GM23338 (cell line): ENCODE data around the gene CD33. TPM values are rescaled to one million over a fixed set of nuclear protein-coding genes. Genes with fewer than 3 reads are reported as not detected.

Experiments
- ATAC-seq: fragments of 200-7000 bp; cut with Tn5 transposase; 3 replicates; pipeline ENCODE4 v1.9.1; 2020
- DNase-seq: peaks from one replicate; pipeline ENCODE4 v3.0.0-alpha.2; 2015; ENCODE audit warnings: low spot score
- H2AFZ ChIP-seq: fragments of 200-600 bp; sonication (generic); 2 replicates; pipeline ENCODE4 v1.8.0; 2016; ENCODE audit warnings: antibody characterized with exemption, mild to moderate bottlenecking, moderate library complexity
- H3F3A ChIP-seq: fragments of 200-600 bp; sonication (generic); replicated peaks from 2 replicates; pipeline ENCODE4 v1.8.0; 2017; ENCODE audit warnings: antibody characterized with exemption, mixed run types, low read depth
- H3K27ac ChIP-seq: fragments of 200-600 bp; sonication (generic); 2 replicates; pipeline ENCODE4 v1.6.1; 2016; ENCODE audit warnings: low read depth
- H3K27me3 ChIP-seq: fragments of 200-600 bp; sonication (generic); 2 replicates; pipeline ENCODE4 v1.8.0; 2016; ENCODE audit warnings: mild to moderate bottlenecking, mixed run types, moderate library complexity; ENCODE audit not compliant: insufficient read depth
- H3K36me3 ChIP-seq: fragments of 200-600 bp; sonication (generic); 2 replicates; pipeline ENCODE4 v1.8.0; 2016; ENCODE audit warnings: mild to moderate bottlenecking; ENCODE audit not compliant: insufficient read depth
- H3K4me1 ChIP-seq: fragments of 200-600 bp; sonication (generic); 2 replicates; pipeline ENCODE4 v1.8.0; 2016; ENCODE audit warnings: mild to moderate bottlenecking, moderate library complexity; ENCODE audit not compliant: insufficient read depth
- H3K4me2 ChIP-seq: fragments of 200-600 bp; sonication (generic); 2 replicates; pipeline ENCODE4 v1.7.1; 2017; ENCODE audit warnings: mixed run types
- H3K4me3 ChIP-seq: fragments of 200-600 bp; sonication (generic); 2 replicates; pipeline ENCODE4 v1.6.1; 2016; ENCODE audit warnings: mixed run types
- H3K79me2 ChIP-seq: fragments of 200-600 bp; sonication (generic); replicated peaks from 2 replicates; pipeline ENCODE4 v1.8.0; 2017; ENCODE audit warnings: mild to moderate bottlenecking; ENCODE audit not compliant: insufficient read depth
- H3K9me2 ChIP-seq: fragments of 200-600 bp; sonication (generic); 2 replicates; pipeline ENCODE4 v1.8.0; 2017; ENCODE audit not compliant: insufficient read depth
- H4K20me1 ChIP-seq: fragments of 200-600 bp; sonication (generic); replicated peaks from 2 replicates; pipeline ENCODE4 v1.8.0; 2017; ENCODE audit warnings: mild to moderate bottlenecking; ENCODE audit not compliant: insufficient read depth
- H3K27ac Mint-ChIP-seq: 2 replicates; pipeline ENCODE4 v1.8.0; 2020; ENCODE audit warnings: inconsistent platforms, mild to moderate bottlenecking, moderate library complexity, mixed read lengths
- H3K27me3 Mint-ChIP-seq: 3 replicates; pipeline ENCODE4 v1.8.0; 2022; ENCODE audit warnings: low read depth, mild to moderate bottlenecking, moderate library complexity, mixed read lengths, inconsistent platforms; ENCODE audit not compliant: insufficient read depth, poor library complexity
- H3K36me3 Mint-ChIP-seq: 3 replicates; pipeline ENCODE4 v1.8.0; 2021; ENCODE audit warnings: low read depth, mild to moderate bottlenecking, inconsistent platforms, moderate library complexity, mixed read lengths
- H3K4me1 Mint-ChIP-seq: 3 replicates; pipeline ENCODE4 v1.8.0; 2020; ENCODE audit warnings: mild to moderate bottlenecking, inconsistent platforms, mixed read lengths
- H3K4me3 Mint-ChIP-seq: 3 replicates; pipeline ENCODE4 v1.8.0; 2021; ENCODE audit warnings: moderate library complexity, mild to moderate bottlenecking, inconsistent platforms, mixed read lengths
- H3K9me3 Mint-ChIP-seq: 3 replicates; pipeline ENCODE4 v1.8.0; 2020; ENCODE audit warnings: moderate library complexity, mild to moderate bottlenecking, inconsistent platforms, mixed read lengths
- CREB1 ChIP-seq: fragments of 250-450 bp; sonication (Bioruptor Pico); IDR thresholded peaks from 2 replicates; pipeline ENCODE4 v1.5.0; 2020; ENCODE audit warnings: low read depth, mild to moderate bottlenecking, moderate library complexity
- EZH2 ChIP-seq: fragments of 200-600 bp; sonication (generic); IDR thresholded peaks from one replicate; pipeline ENCODE4 v1.8.0; 2017; ENCODE audit warnings: antibody characterized with exemption, mild to moderate bottlenecking, low read depth; ENCODE audit not compliant: unreplicated experiment
- EZH2phosphoT487 ChIP-seq: fragments of 200-600 bp; sonication (generic); IDR thresholded peaks from one replicate; pipeline ENCODE4 v1.8.1; 2018; ENCODE audit warnings: antibody characterized with exemption; ENCODE audit not compliant: unreplicated experiment
- JUNB ChIP-seq: IDR thresholded peaks from one replicate; pipeline ENCODE4 v1.6.1; 2016; ENCODE audit warnings: antibody characterized with exemption; ENCODE audit not compliant: unreplicated experiment
- NANOG ChIP-seq: IDR thresholded peaks from 2 replicates; pipeline ENCODE4 v1.6.1; 2016; ENCODE audit warnings: antibody characterized with exemption, borderline replicate concordance
- POLR2AphosphoS5 ChIP-seq: IDR thresholded peaks from 2 replicates; pipeline ENCODE4 v1.6.1; 2016; ENCODE audit warnings: antibody characterized with exemption, low read depth
- STAT1 ChIP-seq: IDR thresholded peaks from one replicate; pipeline ENCODE4 v1.6.1; 2016; ENCODE audit warnings: antibody characterized with exemption; ENCODE audit not compliant: unreplicated experiment
- ZNF114 ChIP-seq: fragments of 250-450 bp; sonication (Bioruptor Pico); IDR thresholded peaks from 2 replicates; pipeline ENCODE4 v1.5.0; 2020; ENCODE audit warnings: mild to moderate bottlenecking, moderate library complexity
- ZNF331 ChIP-seq: fragments of 250-450 bp; sonication (Bioruptor Pico); IDR thresholded peaks from 2 replicates; pipeline ENCODE4 v1.5.0; 2020; ENCODE audit warnings: low read depth, mild to moderate bottlenecking, moderate library complexity
- polyA plus RNA-seq: library from polyadenylated mRNA; unstranded; fragments of >200 nt; fragmentation: Nextera tagmentation; extraction: Ambion mirVana; gene quantifications from 2 replicates; pipeline ENCODE4 v1.2.1, GENCODE V29; 2016
- total RNA-seq: library from RNA; depleted of rRNA; stranded (reverse); fragments of >200 nt; shearing (Covaris generic); gene quantifications from 2 replicates; pipeline ENCODE4 v1.2.3, GENCODE V29; 2014
- TF ChIP-seq, protein P1 (sequence below), 2 experiments: fragments of 200-600 bp in 1 of 2; sonication (generic) in 1 of 2; conservative IDR thresholded peaks; 2 replicates each; pipeline versions ENCODE4 v1.5.1 to v1.6.1; 2016 to 2017; ENCODE audit warnings: antibody characterized with exemption in 2 of 2, low read depth in 2 of 2, mild to moderate bottlenecking in 2 of 2, moderate library complexity in 1 of 2
- TF ChIP-seq, protein P2 (sequence below): IDR thresholded peaks from one replicate; pipeline ENCODE4 v1.6.1; 2018; ENCODE audit warnings: antibody characterized with exemption; ENCODE audit not compliant: unreplicated experiment
- TF ChIP-seq, protein P3 (sequence below): fragments of 250-450 bp; sonication (Bioruptor Pico); IDR thresholded peaks from 2 replicates; pipeline ENCODE4 v1.5.0; 2020; ENCODE audit warnings: mild to moderate bottlenecking, moderate library complexity
- TF ChIP-seq, protein P4 (sequence below): IDR thresholded peaks from 2 replicates; pipeline ENCODE4 v1.6.1; 2016; ENCODE audit warnings: antibody characterized with exemption

The CD33 gene
- total and polyA plus RNA-seq, 2 experiments from 2014 or later, result 0.45 TPM; not detected in 1

DNA sequence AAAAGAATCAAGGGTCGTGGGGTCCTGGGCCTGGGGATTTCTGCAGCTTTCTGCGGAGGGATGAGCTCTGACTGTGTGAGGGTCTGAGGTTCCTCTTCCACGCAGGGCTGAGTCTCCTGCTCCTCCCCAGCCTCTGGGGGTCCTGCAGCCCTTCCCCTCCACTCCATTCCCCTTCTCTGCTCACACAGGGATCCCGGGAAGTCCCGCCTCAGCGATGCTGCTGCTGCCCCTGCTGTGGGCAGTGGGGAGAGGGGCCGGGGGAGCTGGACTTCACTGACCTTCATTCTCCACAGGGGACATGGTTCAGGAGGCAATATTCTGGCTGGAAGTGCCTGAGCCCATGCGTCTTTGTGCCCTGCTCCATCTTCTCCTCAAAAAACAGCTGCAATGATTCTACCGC is 26.2 kb upstream of the CD33 start:
- Mint-ChIP-seq H3K9me3 (peaks cover 60% of the 10 kb centered on the region), H3K27me3 (peaks cover 3% of the 10 kb centered on the region), H3K4me3 (no peak overlapping the region), H3K27ac (no peak overlapping the region), H3K4me1 (no peaks in the 10 kb centered on the region), H3K36me3 (no peaks in the 10 kb centered on the region; the same call in 2 of the 3 replicates)
- Histone ChIP-seq H3F3A (no peaks in the 10 kb centered on the region), H3K79me2 (no peaks in the 10 kb centered on the region), H3K36me3 (no peaks in the 10 kb centered on the region), H3K4me1 (no peaks in the 10 kb centered on the region), H3K27me3 (no peaks in the 10 kb centered on the region), H3K4me2 (no peak overlapping the region), H2AFZ (no peak overlapping the region), H3K9me2 (no peaks in the 10 kb centered on the region; the same call in 1 of the 2 replicates), H4K20me1 (no peaks in the 10 kb centered on the region), H3K4me3 (no peak overlapping the region), H3K27ac (no peak overlapping the region)
- DNase-seq (no peak), ATAC-seq (no peak)
- TF ChIP-seq, protein P1, sequence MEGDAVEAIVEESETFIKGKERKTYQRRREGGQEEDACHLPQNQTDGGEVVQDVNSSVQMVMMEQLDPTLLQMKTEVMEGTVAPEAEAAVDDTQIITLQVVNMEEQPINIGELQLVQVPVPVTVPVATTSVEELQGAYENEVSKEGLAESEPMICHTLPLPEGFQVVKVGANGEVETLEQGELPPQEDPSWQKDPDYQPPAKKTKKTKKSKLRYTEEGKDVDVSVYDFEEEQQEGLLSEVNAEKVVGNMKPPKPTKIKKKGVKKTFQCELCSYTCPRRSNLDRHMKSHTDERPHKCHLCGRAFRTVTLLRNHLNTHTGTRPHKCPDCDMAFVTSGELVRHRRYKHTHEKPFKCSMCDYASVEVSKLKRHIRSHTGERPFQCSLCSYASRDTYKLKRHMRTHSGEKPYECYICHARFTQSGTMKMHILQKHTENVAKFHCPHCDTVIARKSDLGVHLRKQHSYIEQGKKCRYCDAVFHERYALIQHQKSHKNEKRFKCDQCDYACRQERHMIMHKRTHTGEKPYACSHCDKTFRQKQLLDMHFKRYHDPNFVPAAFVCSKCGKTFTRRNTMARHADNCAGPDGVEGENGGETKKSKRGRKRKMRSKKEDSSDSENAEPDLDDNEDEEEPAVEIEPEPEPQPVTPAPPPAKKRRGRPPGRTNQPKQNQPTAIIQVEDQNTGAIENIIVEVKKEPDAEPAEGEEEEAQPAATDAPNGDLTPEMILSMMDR (conservative IDR thresholded peaks at IDR 0.05; ENCODE audit: low read depth in 2 of 2), result no peak
- TF ChIP-seq, protein P2, sequence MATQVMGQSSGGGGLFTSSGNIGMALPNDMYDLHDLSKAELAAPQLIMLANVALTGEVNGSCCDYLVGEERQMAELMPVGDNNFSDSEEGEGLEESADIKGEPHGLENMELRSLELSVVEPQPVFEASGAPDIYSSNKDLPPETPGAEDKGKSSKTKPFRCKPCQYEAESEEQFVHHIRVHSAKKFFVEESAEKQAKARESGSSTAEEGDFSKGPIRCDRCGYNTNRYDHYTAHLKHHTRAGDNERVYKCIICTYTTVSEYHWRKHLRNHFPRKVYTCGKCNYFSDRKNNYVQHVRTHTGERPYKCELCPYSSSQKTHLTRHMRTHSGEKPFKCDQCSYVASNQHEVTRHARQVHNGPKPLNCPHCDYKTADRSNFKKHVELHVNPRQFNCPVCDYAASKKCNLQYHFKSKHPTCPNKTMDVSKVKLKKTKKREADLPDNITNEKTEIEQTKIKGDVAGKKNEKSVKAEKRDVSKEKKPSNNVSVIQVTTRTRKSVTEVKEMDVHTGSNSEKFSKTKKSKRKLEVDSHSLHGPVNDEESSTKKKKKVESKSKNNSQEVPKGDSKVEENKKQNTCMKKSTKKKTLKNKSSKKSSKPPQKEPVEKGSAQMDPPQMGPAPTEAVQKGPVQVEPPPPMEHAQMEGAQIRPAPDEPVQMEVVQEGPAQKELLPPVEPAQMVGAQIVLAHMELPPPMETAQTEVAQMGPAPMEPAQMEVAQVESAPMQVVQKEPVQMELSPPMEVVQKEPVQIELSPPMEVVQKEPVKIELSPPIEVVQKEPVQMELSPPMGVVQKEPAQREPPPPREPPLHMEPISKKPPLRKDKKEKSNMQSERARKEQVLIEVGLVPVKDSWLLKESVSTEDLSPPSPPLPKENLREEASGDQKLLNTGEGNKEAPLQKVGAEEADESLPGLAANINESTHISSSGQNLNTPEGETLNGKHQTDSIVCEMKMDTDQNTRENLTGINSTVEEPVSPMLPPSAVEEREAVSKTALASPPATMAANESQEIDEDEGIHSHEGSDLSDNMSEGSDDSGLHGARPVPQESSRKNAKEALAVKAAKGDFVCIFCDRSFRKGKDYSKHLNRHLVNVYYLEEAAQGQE, result no peak
- TF ChIP-seq ZNF331 (no peak), CREB1 (no peak), JUNB (no peak), STAT1 (no peak), EZH2 (no peak), POLR2AphosphoS5 (no peak), ZNF114 (no peak), EZH2phosphoT487 (no peak), NANOG (no peak)
- TF ChIP-seq, protein P3, sequence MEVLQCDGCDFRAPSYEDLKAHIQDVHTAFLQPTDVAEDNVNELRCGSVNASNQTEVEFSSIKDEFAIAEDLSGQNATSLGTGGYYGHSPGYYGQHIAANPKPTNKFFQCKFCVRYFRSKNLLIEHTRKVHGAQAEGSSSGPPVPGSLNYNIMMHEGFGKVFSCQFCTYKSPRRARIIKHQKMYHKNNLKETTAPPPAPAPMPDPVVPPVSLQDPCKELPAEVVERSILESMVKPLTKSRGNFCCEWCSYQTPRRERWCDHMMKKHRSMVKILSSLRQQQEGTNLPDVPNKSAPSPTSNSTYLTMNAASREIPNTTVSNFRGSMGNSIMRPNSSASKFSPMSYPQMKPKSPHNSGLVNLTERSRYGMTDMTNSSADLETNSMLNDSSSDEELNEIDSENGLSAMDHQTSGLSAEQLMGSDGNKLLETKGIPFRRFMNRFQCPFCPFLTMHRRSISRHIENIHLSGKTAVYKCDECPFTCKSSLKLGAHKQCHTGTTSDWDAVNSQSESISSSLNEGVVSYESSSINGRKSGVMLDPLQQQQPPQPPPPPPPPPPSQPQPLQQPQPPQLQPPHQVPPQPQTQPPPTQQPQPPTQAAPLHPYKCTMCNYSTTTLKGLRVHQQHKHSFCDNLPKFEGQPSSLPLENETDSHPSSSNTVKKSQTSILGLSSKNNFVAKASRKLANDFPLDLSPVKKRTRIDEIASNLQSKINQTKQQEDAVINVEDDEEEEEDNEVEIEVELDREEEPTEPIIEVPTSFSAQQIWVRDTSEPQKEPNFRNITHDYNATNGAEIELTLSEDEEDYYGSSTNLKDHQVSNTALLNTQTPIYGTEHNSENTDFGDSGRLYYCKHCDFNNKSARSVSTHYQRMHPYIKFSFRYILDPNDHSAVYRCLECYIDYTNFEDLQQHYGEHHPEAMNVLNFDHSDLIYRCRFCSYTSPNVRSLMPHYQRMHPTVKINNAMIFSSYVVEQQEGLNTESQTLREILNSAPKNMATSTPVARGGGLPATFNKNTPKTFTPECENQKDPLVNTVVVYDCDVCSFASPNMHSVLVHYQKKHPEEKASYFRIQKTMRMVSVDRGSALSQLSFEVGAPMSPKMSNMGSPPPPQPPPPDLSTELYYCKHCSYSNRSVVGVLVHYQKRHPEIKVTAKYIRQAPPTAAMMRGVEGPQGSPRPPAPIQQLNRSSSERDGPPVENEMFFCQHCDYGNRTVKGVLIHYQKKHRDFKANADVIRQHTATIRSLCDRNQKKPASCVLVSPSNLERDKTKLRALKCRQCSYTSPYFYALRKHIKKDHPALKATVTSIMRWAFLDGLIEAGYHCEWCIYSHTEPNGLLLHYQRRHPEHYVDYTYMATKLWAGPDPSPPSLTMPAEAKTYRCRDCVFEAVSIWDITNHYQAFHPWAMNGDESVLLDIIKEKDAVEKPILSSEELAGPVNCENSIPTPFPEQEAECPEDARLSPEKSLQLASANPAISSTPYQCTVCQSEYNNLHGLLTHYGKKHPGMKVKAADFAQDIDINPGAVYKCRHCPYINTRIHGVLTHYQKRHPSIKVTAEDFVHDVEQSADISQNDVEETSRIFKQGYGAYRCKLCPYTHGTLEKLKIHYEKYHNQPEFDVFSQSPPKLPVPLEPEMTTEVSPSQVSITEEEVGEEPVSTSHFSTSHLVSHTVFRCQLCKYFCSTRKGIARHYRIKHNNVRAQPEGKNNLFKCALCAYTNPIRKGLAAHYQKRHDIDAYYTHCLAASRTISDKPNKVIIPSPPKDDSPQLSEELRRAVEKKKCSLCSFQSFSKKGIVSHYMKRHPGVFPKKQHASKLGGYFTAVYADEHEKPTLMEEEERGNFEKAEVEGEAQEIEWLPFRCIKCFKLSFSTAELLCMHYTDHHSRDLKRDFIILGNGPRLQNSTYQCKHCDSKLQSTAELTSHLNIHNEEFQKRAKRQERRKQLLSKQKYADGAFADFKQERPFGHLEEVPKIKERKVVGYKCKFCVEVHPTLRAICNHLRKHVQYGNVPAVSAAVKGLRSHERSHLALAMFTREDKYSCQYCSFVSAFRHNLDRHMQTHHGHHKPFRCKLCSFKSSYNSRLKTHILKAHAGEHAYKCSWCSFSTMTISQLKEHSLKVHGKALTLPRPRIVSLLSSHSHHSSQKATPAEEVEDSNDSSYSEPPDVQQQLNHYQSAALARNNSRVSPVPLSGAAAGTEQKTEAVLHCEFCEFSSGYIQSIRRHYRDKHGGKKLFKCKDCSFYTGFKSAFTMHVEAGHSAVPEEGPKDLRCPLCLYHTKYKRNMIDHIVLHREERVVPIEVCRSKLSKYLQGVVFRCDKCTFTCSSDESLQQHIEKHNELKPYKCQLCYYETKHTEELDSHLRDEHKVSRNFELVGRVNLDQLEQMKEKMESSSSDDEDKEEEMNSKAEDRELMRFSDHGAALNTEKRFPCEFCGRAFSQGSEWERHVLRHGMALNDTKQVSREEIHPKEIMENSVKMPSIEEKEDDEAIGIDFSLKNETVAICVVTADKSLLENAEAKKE (CRISPR knock-in tag), result no peak
- TF ChIP-seq, protein P4, sequence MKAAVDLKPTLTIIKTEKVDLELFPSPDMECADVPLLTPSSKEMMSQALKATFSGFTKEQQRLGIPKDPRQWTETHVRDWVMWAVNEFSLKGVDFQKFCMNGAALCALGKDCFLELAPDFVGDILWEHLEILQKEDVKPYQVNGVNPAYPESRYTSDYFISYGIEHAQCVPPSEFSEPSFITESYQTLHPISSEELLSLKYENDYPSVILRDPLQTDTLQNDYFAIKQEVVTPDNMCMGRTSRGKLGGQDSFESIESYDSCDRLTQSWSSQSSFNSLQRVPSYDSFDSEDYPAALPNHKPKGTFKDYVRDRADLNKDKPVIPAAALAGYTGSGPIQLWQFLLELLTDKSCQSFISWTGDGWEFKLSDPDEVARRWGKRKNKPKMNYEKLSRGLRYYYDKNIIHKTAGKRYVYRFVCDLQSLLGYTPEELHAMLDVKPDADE, result no peak
